Neural cell (in vitro differentiated cells): ENCODE results near the gene CLDN34. TPM values are rescaled to one million over a fixed set of nuclear protein-coding genes. Genes with fewer than 3 reads are reported as not detected.

Source experiments
- H2AFZ ChIP-seq: fragments of 200-600, 300-800 bp; sonication (generic), shearing (Covaris generic); 2 replicates; pipeline ENCODE4 v1.6.0; 2014; ENCODE audit warnings: low read depth, mild to moderate bottlenecking, antibody characterized with exemption, low read length, moderate library complexity
- H3F3A ChIP-seq: fragments of 200-600 bp; shearing (Covaris generic); 2 replicates; pipeline ENCODE4 v1.6.1; 2016; ENCODE audit warnings: mild to moderate bottlenecking, moderate library complexity, mixed read lengths, antibody characterized with exemption, low read length; ENCODE audit not compliant: insufficient read depth, poor library complexity, severe bottlenecking
- H3K27ac ChIP-seq: fragments of 200-600, 300-800 bp; sonication (generic), shearing (Covaris generic); 2 replicates; pipeline ENCODE4 v1.5.1; 2014; ENCODE audit warnings: mild to moderate bottlenecking, low read length, moderate library complexity
- H3K27me3 ChIP-seq: fragments of 300-800, 200-600 bp; sonication (generic), shearing (Covaris generic); 2 replicates; pipeline ENCODE4 v1.6.0; 2014; ENCODE audit warnings: mild to moderate bottlenecking, low read depth, low read length, moderate library complexity; ENCODE audit not compliant: insufficient read depth
- H3K36me3 ChIP-seq: fragments of 300-800, 200-600 bp; sonication (generic), shearing (Covaris generic); 2 replicates; pipeline ENCODE4 v1.5.1; 2014; ENCODE audit warnings: mild to moderate bottlenecking, antibody characterized with exemption, low read length, moderate library complexity; ENCODE audit not compliant: insufficient read depth
- H3K4me2 ChIP-seq: fragments of 300-800, 200-600 bp; sonication (generic), shearing (Covaris generic); 2 replicates; pipeline ENCODE4 v1.6.0; 2014; ENCODE audit warnings: mild to moderate bottlenecking, low read length
- H3K4me3 ChIP-seq: fragments of 300-800, 200-600 bp; sonication (generic), shearing (Covaris generic); 2 replicates; pipeline ENCODE4 v1.5.1; 2014; ENCODE audit warnings: mild to moderate bottlenecking, low read length, moderate library complexity
- H3K79me2 ChIP-seq: fragments of 200-600 bp; shearing (Covaris generic); replicated peaks from 2 replicates; pipeline ENCODE4 v1.6.0; 2014; ENCODE audit warnings: mild to moderate bottlenecking, low read length, moderate library complexity; ENCODE audit not compliant: insufficient read depth
- H3K9ac ChIP-seq: fragments of 300-800, 200-600 bp; sonication (generic), shearing (Covaris generic); 2 replicates; pipeline ENCODE4 v1.6.1; 2016; ENCODE audit warnings: mild to moderate bottlenecking, low read length, mixed read lengths
- H3K9me2 ChIP-seq: fragments of 200-600 bp; shearing (Covaris generic); 2 replicates; pipeline ENCODE4 v1.6.1; 2016; ENCODE audit warnings: mild to moderate bottlenecking, low read length, mixed read lengths; ENCODE audit not compliant: insufficient read depth
- H3K9me3 ChIP-seq: fragments of 200-600, 300-800 bp; sonication (generic), shearing (Covaris generic); 2 replicates; pipeline ENCODE4 v1.6.1; 2016; ENCODE audit warnings: mild to moderate bottlenecking, mixed run types, low read length, moderate library complexity, mixed read lengths
- H4K20me1 ChIP-seq: fragments of 200-600 bp; shearing (Covaris generic); 2 replicates; pipeline ENCODE4 v1.6.1; 2016; ENCODE audit warnings: mild to moderate bottlenecking, mixed run types; ENCODE audit not compliant: insufficient read depth
- CTCF ChIP-seq: fragments of 450-650 bp; IDR thresholded peaks from 2 replicates; pipeline ENCODE4 v1.5.1; 2014; ENCODE audit warnings: antibody characterized with exemption, mild to moderate bottlenecking, moderate library complexity; ENCODE audit not compliant: poor library complexity, severe bottlenecking
- EP300 ChIP-seq: fragments of 450-650 bp; conservative IDR thresholded peaks from 2 replicates; pipeline ENCODE4 v1.6.1; 2014; ENCODE audit warnings: antibody characterized with exemption, mild to moderate bottlenecking, moderate library complexity; ENCODE audit not compliant: poor library complexity, severe bottlenecking
- EZH2 ChIP-seq: fragments of 200-600, 300-800 bp; shearing (Covaris generic), sonication (generic); IDR thresholded peaks from 2 replicates; pipeline ENCODE4 v1.6.1; 2014; ENCODE audit warnings: antibody characterized with exemption, low read length, borderline replicate concordance, mild to moderate bottlenecking; ENCODE audit not compliant: insufficient read depth, poor library complexity, severe bottlenecking
- MXI1 ChIP-seq: fragments of 450-650 bp; conservative IDR thresholded peaks from 2 replicates; pipeline ENCODE4 v1.6.1; 2014; ENCODE audit warnings: antibody characterized with exemption, mild to moderate bottlenecking; ENCODE audit not compliant: poor library complexity, severe bottlenecking
- POLR2AphosphoS5 ChIP-seq: IDR thresholded peaks from 2 replicates; pipeline ENCODE4 v1.6.1; 2012
- RAD21 ChIP-seq: fragments of 450-650 bp; conservative IDR thresholded peaks from 2 replicates; pipeline ENCODE4 v1.6.1; 2014; ENCODE audit warnings: antibody characterized with exemption, mild to moderate bottlenecking, moderate library complexity
- REST ChIP-seq: IDR thresholded peaks from 2 replicates; pipeline ENCODE4 v1.6.1; 2012; ENCODE audit warnings: borderline replicate concordance
- SMC3 ChIP-seq: fragments of 450-650 bp; conservative IDR thresholded peaks from 2 replicates; pipeline ENCODE4 v1.6.1; 2014; ENCODE audit warnings: antibody characterized with exemption, mild to moderate bottlenecking, moderate library complexity; ENCODE audit not compliant: poor library complexity
- TAF1 ChIP-seq: IDR thresholded peaks from 2 replicates; pipeline ENCODE4 v1.6.1; 2012; ENCODE audit warnings: low read depth
- polyA plus RNA-seq: library from polyadenylated mRNA; depleted of rRNA; stranded (reverse); fragments of >200 nt; gene quantifications from 2 replicates; pipeline ENCODE4 v1.2.3, GENCODE V29; 2014

The CLDN34 gene
- polyA plus RNA-seq, 1 donor from 2014 or later: not detected

- no peaks in the 10 kb centered on the region for H3K9me3 ChIP-seq
- no peak overlapping the region for H3K27ac ChIP-seq
- no peaks in the 10 kb centered on the region for H3K9me2 ChIP-seq
- H3K27me3 ChIP-seq: no peaks in the 10 kb centered on the region
- no peaks in the 10 kb centered on the region for H3F3A ChIP-seq
- no peak overlapping the region for H3K4me2 ChIP-seq
- H2AFZ ChIP-seq: no peak overlapping the region
- H3K9ac ChIP-seq: no peak overlapping the region
- no peak overlapping the region for H3K4me3 ChIP-seq
- TF ChIP-seq CTCF (no peak), RAD21 (no peak), TAF1 (no peak), MXI1 (no peak), EP300 (peak; percentile 94), REST (no peak), EZH2 (no peak), POLR2AphosphoS5 (peak; percentile 70), SMC3 (no peak)
- H3K36me3 ChIP-seq: no peaks in the 10 kb centered on the region
- no peaks in the 10 kb centered on the region for H3K79me2 ChIP-seq
- H4K20me1 ChIP-seq: no peaks in the 10 kb centered on the region
Measured at GRCh38 chrX:9919632-9920172, 47.5 kb upstream of the CLDN34 start.

GRCh38 chrX:9921407-9921806 is 45.8 kb upstream of the CLDN34 start:
- no peaks in the 10 kb centered on the region for H3F3A ChIP-seq
- no peaks in the 10 kb centered on the region for H3K27me3 ChIP-seq
- no peaks in the 10 kb centered on the region for H4K20me1 ChIP-seq
- no peaks in the 10 kb centered on the region for H3K9me3 ChIP-seq
- no peak for TF ChIP-seq POLR2AphosphoS5
- no peak overlapping the region for H2AFZ ChIP-seq
- no peak overlapping the region for H3K4me2 ChIP-seq
- H3K27ac ChIP-seq: no peak overlapping the region
- no peaks in the 10 kb centered on the region for H3K36me3 ChIP-seq
- no peaks in the 10 kb centered on the region for H3K9me2 ChIP-seq
- H3K79me2 ChIP-seq: no peaks in the 10 kb centered on the region
- no peak overlapping the region for H3K9ac ChIP-seq
- H3K4me3 ChIP-seq: no peak overlapping the region

GRCh38 chrX:9923357-9923756 is 43.8 kb upstream of the CLDN34 start:
- Histone ChIP-seq H3K27me3 (no peaks in the 10 kb centered on the region), H4K20me1 (no peaks in the 10 kb centered on the region), H3K9me2 (no peaks in the 10 kb centered on the region), H3F3A (no peaks in the 10 kb centered on the region), H3K36me3 (no peaks in the 10 kb centered on the region), H3K9me3 (no peaks in the 10 kb centered on the region), H3K27ac (no peak overlapping the region), H2AFZ (no peak overlapping the region), H3K4me2 (no peak overlapping the region), H3K9ac (no peak overlapping the region), H3K79me2 (no peaks in the 10 kb centered on the region), H3K4me3 (no peak overlapping the region)
- TF ChIP-seq CTCF (no peak), EP300 (no peak), TAF1 (no peak)
